Karpas-422 (cell line): Measurements from ENCODE around the gene STX11. TPM values are rescaled to one million over a fixed set of nuclear protein-coding genes. Genes with fewer than 3 reads are reported as not detected.

Experiments used
- DNase-seq: peaks from one replicate; pipeline ENCODE4 v3.0.0-alpha.2; 2015
- H2AFZ ChIP-seq: fragments of 200-600 bp; sonication (generic); 2 replicates; pipeline ENCODE4 v1.6.1; 2014; ENCODE audit warnings: antibody characterized with exemption, low read length, mixed read lengths
- H3K27ac ChIP-seq: fragments of 200-600 bp; sonication (generic); 2 replicates; pipeline ENCODE4 v1.5.1; 2014; ENCODE audit warnings: mild to moderate bottlenecking, low read length, moderate library complexity
- H3K27me3 ChIP-seq: fragments of 200-600 bp; sonication (generic); 2 replicates; pipeline ENCODE4 v1.6.1; 2014; ENCODE audit warnings: low read length, mixed read lengths
- H3K36me3 ChIP-seq: fragments of 200-600 bp; sonication (generic); 2 replicates; pipeline ENCODE4 v1.6.1; 2014; ENCODE audit warnings: low read length, mixed read lengths; ENCODE audit not compliant: insufficient read depth
- H3K4me1 ChIP-seq: fragments of 200-600 bp; sonication (generic); 2 replicates; pipeline ENCODE4 v1.6.1; 2014; ENCODE audit warnings: mild to moderate bottlenecking, low read length, mixed read lengths
- H3K4me2 ChIP-seq: fragments of 200-600 bp; sonication (generic); 2 replicates; pipeline ENCODE4 v1.6.1; 2014; ENCODE audit warnings: low read length, low read depth, mild to moderate bottlenecking; ENCODE audit not compliant: poor library complexity, severe bottlenecking
- H3K4me3 ChIP-seq: fragments of 200-600 bp; sonication (generic); 2 replicates; pipeline ENCODE4 v1.5.1; 2014; ENCODE audit warnings: mild to moderate bottlenecking, antibody characterized with exemption, low read length, mixed read lengths
- H3K79me2 ChIP-seq: fragments of 200-600 bp; sonication (generic); 2 replicates; pipeline ENCODE4 v1.6.1; 2014; ENCODE audit warnings: mild to moderate bottlenecking, low read length, mixed read lengths
- H3K9ac ChIP-seq: fragments of 200-600 bp; sonication (generic); 2 replicates; pipeline ENCODE4 v1.6.0; 2014; ENCODE audit warnings: low read length
- H3K9me2 ChIP-seq: fragments of 200-600 bp; sonication (generic), shearing (Covaris generic); replicated peaks from 2 replicates; pipeline ENCODE4 v1.6.0; 2014; ENCODE audit warnings: mild to moderate bottlenecking, low read length, moderate library complexity; ENCODE audit not compliant: insufficient read depth
- H3K9me3 ChIP-seq: fragments of 300-700, 200-600 bp; sonication (generic); 2 replicates; pipeline ENCODE4 v1.6.1; 2014; ENCODE audit warnings: low read length, mixed read lengths
- H4K20me1 ChIP-seq: fragments of 200-600 bp; sonication (generic); 2 replicates; pipeline ENCODE4 v1.6.1; 2014; ENCODE audit warnings: mild to moderate bottlenecking, antibody characterized with exemption, low read length, low read depth; ENCODE audit not compliant: insufficient read depth
- total RNA-seq: library from RNA; depleted of rRNA; stranded (reverse); fragments of >200 nt; shearing (Covaris generic); gene quantifications from 2 replicates; pipeline ENCODE4 v1.2.3, GENCODE V29; 2014; ENCODE audit warnings: low replicate concordance

Gene STX11
- total RNA-seq, 1 experiment from 2014 or later, result not detected

DNA sequence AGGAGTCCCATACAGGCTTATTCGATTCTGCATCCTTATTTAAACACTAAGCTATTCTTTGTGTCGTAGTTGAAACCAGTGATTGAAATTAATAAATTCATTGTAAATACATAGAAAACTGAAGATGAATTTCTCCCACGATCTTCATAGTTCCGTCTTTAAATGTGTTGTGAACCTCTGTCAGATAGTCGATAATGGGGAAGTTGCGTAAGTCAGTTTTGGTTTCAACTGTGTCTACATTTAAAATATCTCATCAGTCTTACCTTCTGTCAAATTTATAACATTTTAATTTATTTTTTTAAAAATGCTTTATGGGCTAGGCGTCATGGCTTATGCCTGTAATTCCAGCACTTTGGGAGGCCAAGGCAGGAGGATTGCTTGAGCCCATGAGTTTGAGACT, 12.7 kb downstream of the STX11 start:
- Histone ChIP-seq H3K9ac (no peak overlapping the region), H3K27me3 (no peaks in the 10 kb centered on the region), H3K36me3 (no peaks in the 10 kb centered on the region), H3K27ac (no peak overlapping the region), H3K4me1 (no peaks in the 10 kb centered on the region), H3K79me2 (no peaks in the 10 kb centered on the region), H4K20me1 (no peaks in the 10 kb centered on the region), H3K9me3 (no peaks in the 10 kb centered on the region), H3K4me2 (no peak overlapping the region), H3K4me3 (no peak overlapping the region), H2AFZ (no peak overlapping the region), H3K9me2 (no peaks in the 10 kb centered on the region)
- no peak for DNase-seq

DNA sequence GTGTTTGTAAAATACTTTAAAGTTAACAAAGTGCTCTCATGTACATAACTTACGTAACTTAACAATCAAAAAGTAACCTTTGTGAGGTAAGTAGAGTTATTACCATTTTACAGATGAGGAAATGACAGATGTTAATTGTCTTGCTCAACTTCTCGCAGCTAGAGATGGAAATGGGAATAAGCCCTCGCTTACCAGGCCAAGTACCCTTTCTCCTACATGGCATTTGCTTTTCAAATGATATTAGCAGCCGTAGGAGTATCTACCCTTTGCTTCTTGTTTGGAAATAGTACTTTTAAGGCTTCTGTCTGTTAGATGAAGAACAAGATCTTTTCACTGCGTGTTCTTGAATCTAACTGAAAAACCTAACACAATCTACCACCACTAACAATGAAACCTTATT, 15.5 kb downstream of the STX11 start:
- Histone ChIP-seq H3K4me2 (no peak overlapping the region), H3K4me3 (no peak overlapping the region), H3K9ac (no peak overlapping the region), H3K27me3 (no peaks in the 10 kb centered on the region), H3K27ac (no peak overlapping the region), H3K36me3 (no peaks in the 10 kb centered on the region), H3K79me2 (no peaks in the 10 kb centered on the region), H2AFZ (no peak overlapping the region), H4K20me1 (no peaks in the 10 kb centered on the region), H3K4me1 (no peaks in the 10 kb centered on the region), H3K9me2 (no peaks in the 10 kb centered on the region), H3K9me3 (no peaks in the 10 kb centered on the region)
- DNase-seq, result no peak

DNA sequence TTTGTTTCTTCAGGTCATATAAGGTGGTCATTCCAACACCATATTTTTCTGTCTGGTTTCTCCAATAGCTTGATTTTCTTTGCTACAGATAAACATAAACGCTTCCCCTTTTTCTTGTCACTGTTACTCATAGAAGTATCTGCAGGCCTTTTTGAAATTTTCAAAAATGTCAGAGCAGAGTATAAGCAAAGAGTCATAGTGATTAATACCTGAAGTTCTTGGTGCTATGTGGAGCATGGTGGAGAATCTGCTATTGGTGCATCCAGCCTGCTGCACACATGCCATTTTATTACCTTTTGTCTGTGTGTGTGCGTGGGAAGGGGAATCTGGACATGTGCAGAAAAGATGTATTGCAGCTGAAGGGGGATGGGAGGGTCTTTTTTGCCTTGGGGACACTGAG, 19.7 kb downstream of the STX11 start:
- Histone ChIP-seq H3K4me2 (no peak overlapping the region), H3K79me2 (no peaks in the 10 kb centered on the region), H3K4me3 (no peak overlapping the region), H2AFZ (no peak overlapping the region), H3K27ac (no peak overlapping the region), H3K9me2 (no peaks in the 10 kb centered on the region), H3K36me3 (no peaks in the 10 kb centered on the region), H3K4me1 (no peaks in the 10 kb centered on the region), H3K9me3 (no peaks in the 10 kb centered on the region), H3K9ac (no peak overlapping the region), H4K20me1 (no peaks in the 10 kb centered on the region), H3K27me3 (no peaks in the 10 kb centered on the region)
- no peak for DNase-seq

DNA sequence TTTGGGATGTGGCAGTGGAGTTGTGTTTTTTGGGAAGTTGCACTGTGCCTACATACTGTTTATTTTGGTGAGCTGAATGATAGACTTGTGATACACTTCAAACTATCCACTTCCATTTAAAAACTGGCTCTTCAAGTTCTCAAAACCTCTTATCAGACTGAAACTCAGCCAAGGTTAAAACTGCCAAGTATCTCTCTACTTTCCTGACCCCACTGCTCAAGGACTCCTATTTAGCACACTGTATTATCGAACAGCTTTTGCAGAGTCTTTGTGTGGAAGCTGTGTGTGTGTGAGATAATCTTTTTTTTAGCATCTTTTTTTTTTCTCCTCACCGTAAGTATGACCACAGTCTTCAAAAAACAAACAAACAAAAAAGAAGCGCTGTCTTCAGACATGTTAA, 21.1 kb downstream of the STX11 start:
- no peak overlapping the region for H3K27ac ChIP-seq
- H3K4me2 ChIP-seq, result no peak overlapping the region
- no peaks in the 10 kb centered on the region for H3K4me1 ChIP-seq
- no peaks in the 10 kb centered on the region for H3K9me3 ChIP-seq
- no peaks in the 10 kb centered on the region for H3K36me3 ChIP-seq
- no peaks in the 10 kb centered on the region for H3K9me2 ChIP-seq
- no peaks in the 10 kb centered on the region for H3K79me2 ChIP-seq
- no peak overlapping the region for H3K9ac ChIP-seq
- DNase-seq, result no peak
- no peaks in the 10 kb centered on the region for H4K20me1 ChIP-seq
- no peak overlapping the region for H2AFZ ChIP-seq
- no peaks in the 10 kb centered on the region for H3K27me3 ChIP-seq
- no peak overlapping the region for H3K4me3 ChIP-seq

DNA sequence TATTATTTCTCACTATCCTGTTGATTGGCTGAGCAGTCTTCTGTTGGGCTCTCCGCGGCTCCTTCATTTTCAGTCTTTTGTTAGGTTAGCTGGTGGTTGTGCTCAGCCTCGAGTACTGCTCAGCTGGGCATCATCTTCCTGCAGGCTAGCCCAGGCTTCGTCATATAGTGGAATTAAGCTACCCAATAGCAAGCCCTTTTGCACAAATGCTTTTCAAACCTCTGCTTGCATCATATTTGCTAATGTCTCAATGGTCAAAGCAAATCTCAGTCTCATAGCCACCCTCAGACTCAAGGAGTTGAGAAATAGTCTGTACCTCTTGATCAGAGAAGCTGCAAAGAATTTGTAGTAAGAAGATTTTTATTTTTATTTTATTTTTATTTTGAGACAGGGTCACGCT, 23.7 kb downstream of the STX11 start:
- Histone ChIP-seq H3K9ac (no peak overlapping the region), H3K9me3 (no peaks in the 10 kb centered on the region), H3K27ac (no peak overlapping the region), H3K79me2 (no peaks in the 10 kb centered on the region), H3K27me3 (no peaks in the 10 kb centered on the region), H3K4me2 (no peak overlapping the region), H3K36me3 (no peaks in the 10 kb centered on the region), H4K20me1 (no peaks in the 10 kb centered on the region), H3K4me3 (no peak overlapping the region), H3K9me2 (no peaks in the 10 kb centered on the region), H2AFZ (no peak overlapping the region), H3K4me1 (no peaks in the 10 kb centered on the region)
- DNase-seq, result no peak

DNA sequence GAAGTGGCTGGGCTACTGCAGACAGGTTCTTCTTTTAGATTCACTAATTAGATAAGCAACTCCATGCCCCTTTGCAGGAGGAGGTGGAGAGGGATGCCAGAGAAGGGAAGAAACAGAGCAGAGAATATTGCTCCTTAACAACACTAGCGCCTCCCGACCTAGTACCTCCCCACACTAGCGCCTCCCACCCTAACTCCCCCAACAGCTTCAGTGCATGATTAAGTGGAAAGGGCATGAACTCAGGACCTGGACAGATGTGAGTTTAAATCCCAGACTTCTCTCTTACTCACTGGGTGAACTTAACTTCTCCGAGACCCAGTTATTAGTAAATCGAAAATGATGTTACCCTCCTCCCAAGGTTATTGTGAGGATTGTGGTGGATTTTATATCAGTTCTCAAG, 25.7 kb downstream of the STX11 start:
- Histone ChIP-seq H3K79me2 (no peaks in the 10 kb centered on the region), H4K20me1 (no peaks in the 10 kb centered on the region), H3K4me2 (no peak overlapping the region), H3K4me1 (peaks cover 7% of the 10 kb centered on the region), H3K27ac (no peak overlapping the region), H3K9me2 (no peaks in the 10 kb centered on the region), H3K27me3 (no peaks in the 10 kb centered on the region), H3K9ac (no peak overlapping the region), H3K36me3 (no peaks in the 10 kb centered on the region), H3K9me3 (no peaks in the 10 kb centered on the region), H3K4me3 (no peak overlapping the region), H2AFZ (no peak overlapping the region)
- no peak for DNase-seq

DNA sequence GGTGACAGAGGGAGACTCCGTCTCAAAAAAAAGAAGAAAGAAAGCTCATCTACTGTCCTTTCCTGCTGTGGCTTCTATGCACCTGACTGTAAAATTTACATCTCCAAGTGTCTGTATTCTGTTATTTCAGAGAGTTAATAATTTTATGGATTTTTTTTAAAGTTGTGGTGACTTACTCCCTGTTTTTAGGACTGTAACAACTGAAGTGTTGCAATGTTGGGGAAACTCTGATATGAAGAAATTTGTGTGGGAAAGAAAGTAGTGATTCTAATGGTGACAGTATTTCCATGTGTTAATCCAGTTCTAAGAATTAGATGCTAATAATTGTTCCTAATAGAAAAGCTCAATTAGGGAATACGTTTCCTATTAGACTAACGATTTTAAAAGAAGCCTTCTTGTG, 27.4 kb downstream of the STX11 start:
- H3K4me2 ChIP-seq, result no peak overlapping the region

DNA sequence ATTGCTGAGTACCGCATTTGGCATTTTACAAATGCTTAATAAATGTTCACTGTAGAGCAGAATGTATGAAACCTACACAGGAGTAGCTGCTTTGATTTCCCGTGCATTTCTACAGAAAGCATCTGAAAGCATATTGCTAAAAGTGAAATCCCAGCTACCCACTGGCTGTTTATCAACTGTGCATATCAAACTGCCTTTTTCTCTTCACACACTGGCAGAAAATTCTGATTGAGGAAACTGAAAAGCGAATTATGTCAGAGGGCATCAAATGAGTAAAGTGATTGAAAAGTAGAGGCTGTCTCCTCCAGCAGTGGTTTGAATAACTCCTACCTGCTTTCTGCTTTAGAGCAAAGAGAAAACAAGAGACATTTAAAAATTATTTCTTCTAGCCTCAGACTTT, 28.0 kb downstream of the STX11 start:
- Histone ChIP-seq H3K27me3 (no peaks in the 10 kb centered on the region), H3K9ac (no peak overlapping the region), H3K36me3 (no peaks in the 10 kb centered on the region), H4K20me1 (no peaks in the 10 kb centered on the region), H3K9me3 (no peaks in the 10 kb centered on the region), H3K9me2 (no peaks in the 10 kb centered on the region), H3K79me2 (no peaks in the 10 kb centered on the region), H2AFZ (no peak overlapping the region), H3K27ac (no peak overlapping the region), H3K4me1 (peaks cover 7% of the 10 kb centered on the region), H3K4me2 (no peak overlapping the region), H3K4me3 (no peak overlapping the region)
- DNase-seq, result no peak

More for the DNA sequence above, 27.4 kb downstream of the STX11 start:
- Histone ChIP-seq H3K9ac (no peak overlapping the region), H3K79me2 (no peaks in the 10 kb centered on the region), H3K9me3 (no peaks in the 10 kb centered on the region), H3K27ac (no peak overlapping the region), H3K36me3 (no peaks in the 10 kb centered on the region), H3K4me1 (peaks cover 7% of the 10 kb centered on the region), H2AFZ (no peak overlapping the region), H3K9me2 (no peaks in the 10 kb centered on the region), H4K20me1 (no peaks in the 10 kb centered on the region), H3K4me3 (no peak overlapping the region), H3K27me3 (no peaks in the 10 kb centered on the region)
- no peak for DNase-seq

DNA sequence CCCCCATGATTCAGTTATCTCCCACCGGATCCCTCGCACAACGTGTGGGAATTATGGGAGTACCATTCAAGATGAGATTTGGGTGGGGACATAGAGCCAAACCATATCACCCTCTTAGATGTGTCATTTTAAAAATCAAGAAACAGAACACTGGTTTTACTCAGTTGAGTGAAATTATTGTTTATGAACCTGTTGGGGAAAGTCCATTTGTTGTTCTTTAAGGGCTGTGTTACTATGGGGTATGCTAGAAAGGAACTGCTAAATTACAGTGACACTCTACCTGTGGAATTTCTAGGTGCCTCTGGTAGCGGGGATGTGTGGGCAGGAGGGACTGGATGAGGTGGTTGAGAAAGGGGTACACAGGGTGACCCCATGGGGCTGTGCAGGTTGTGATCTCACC, 28.9 kb downstream of the STX11 start:
- H3K79me2 ChIP-seq, result no peaks in the 10 kb centered on the region
- no peak overlapping the region for H3K4me3 ChIP-seq
- no peak overlapping the region for H3K9ac ChIP-seq
- no peak overlapping the region for H3K4me2 ChIP-seq
- H3K9me2 ChIP-seq, result no peaks in the 10 kb centered on the region
- no peaks in the 10 kb centered on the region for H3K9me3 ChIP-seq
- no peak overlapping the region for H2AFZ ChIP-seq
- H3K27ac ChIP-seq, result no peak overlapping the region
- H3K4me1 ChIP-seq, result peaks cover 7% of the 10 kb centered on the region
- H4K20me1 ChIP-seq, result no peaks in the 10 kb centered on the region
- no peaks in the 10 kb centered on the region for H3K27me3 ChIP-seq
- no peak for DNase-seq
- H3K36me3 ChIP-seq, result no peaks in the 10 kb centered on the region
